CD4-positive, alpha-beta T cell treated with Interleukin-10 for 1 hour (primary cell): ENCODE data around the gene KCTD12.
"Not testable (repeated sequence)": the region's sequence is repeated elsewhere in the genome, so short reads cannot be mapped to it uniquely, and the experiment has no call there.

ENCODE experiments used
- DNase-seq: peaks from one replicate; pipeline ENCODE4 v3.0.0-alpha.2; 2020

The KCTD12 gene

DNA sequence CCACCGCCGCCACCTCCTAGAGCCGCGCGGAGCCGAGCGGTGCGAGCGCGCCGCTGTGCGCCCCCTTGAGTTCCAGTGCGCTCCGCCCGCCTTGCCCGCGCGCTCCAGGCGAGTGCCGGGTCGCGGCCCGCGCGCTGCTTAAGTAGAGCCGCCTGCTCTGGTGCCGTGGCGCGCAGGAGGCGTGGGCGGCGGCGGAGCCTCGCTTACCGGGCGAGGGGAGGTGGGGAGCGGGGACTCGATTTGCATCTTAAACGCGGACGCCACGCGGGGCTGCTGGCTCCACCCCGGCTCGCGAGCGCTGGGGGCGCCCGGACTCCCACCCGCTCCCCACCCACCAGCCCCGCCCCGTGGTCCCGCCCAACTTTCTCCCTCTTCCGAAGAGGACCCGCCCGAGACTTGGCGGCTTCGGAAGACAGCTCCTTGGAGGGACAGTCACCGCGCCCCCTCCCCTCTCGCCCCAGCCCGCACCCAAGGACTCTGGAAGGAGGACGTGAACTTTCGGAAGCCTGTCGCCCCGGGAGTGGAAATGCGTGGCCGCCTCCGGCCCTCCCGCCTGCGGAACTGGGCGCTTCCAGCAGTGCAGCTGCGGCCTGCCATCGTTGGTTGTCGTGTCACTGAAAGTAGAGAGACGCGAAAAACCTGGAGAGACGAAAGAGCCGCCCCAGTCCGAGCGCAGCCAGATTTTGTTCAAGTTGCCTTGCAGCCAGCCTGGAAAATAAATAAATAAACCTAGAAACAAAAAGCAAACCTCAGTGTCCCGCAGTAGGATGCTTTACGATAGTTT, at the start of gene KCTD12:
TSS of gene KCTD12 (minus strand) at position 114 of the 784 bp plus-strand sequence. CDS start 257 bp downstream, outside the sequence.
- peak; percentile 77 for DNase-seq

DNA sequence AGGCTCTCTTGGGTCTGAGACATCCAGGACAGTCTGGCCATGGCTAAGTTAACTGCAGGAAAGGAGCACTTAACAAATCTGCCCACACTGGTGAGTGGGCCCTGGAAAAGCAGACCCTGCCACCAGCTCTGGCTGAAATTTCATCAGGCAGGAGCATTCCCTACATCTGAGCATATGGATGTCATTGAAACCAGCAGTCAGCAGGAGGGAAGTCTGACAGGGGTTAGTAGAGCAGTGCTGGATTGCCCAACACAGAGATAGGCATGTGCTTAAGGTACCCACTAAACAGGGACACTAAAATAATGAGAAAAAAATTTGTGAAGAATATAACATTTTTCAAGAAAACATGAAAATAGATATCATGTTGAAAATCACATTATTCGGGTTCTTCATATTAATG, 48.5 kb upstream of the KCTD12 start:
- DNase-seq, result no peak

DNA sequence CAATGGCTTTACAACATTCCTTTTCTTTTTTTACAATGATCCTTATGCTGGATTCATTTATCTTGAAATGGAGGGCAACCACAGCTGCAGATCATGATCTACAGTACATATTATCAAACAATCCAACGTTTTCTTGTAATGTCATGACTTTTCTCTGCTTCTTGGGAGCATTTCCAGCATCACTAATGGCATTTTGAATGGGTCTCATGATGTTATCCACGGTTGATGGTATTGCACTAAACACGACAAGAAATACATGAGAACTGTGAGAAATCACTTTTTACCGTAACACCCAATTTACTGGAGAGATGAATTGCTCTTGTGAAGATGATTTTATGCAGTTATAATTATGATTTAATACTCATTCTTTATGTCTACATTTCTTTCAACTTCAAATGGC, 45.9 kb upstream of the KCTD12 start:
- DNase-seq, result no peak

DNA sequence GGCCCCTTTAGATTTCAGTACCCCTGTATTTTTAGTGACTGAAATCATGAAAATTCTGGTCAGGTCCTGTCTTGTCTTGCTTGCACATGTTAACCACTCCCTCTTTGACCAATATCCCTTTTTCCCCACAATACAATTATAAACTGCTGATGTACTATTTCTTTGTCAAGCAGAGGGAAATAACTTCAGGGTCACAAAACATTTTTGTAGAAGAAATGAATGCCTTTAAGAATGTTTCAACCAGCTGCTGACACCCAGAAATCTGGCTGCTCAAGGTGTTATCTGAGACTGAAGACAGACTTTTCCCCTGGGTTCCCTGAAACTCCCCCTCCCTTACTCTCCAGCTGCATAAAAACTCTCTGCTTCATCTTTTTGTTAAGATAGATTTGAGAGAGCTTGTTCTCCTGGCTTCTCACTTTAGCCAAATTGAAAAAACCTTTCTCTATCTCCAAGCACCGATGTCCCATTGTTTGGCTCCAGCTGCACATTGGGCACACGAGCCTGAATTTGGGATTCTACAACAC, 43.7 kb upstream of the KCTD12 start:
- no peak for DNase-seq

DNA sequence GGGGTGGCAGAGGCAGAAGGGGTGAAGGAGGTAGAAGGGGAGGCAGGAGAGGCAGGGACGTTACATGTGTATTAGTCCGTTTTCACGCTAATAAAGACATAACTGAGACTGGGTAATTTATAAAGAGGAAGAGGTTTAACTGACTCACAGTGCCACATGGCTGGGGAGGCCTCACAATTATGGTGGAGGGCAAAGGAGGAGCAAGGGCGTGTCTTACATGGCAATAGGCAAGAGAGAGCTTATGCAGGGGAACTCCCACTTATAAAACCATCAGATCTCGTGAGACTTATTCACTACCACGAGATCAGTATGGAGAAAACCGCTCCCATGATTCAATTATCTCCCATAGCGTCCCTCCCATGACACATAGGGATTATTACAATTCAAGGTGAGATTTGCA, 43.1 kb upstream of the KCTD12 start:
- DNase-seq, result no peak

DNA sequence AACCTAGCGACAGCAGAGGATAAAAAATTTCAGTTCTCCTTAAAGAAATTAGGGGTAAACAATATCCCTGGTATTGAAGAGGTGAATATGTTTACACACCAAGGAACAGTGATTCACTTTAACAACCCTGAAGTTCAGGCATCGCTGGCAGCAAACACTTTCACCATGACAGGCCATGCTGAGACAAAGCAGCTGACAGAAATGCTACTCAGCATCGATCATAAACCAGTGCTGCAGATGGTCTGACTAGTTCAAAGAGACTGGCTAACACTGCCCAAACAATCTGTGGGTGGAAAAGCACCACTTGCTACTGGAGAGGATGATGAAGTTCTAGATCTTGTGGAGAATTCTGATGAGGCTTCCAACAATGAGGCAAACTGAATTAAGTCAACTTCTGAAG, 42.3 kb upstream of the KCTD12 start:
- no peak for DNase-seq

DNA sequence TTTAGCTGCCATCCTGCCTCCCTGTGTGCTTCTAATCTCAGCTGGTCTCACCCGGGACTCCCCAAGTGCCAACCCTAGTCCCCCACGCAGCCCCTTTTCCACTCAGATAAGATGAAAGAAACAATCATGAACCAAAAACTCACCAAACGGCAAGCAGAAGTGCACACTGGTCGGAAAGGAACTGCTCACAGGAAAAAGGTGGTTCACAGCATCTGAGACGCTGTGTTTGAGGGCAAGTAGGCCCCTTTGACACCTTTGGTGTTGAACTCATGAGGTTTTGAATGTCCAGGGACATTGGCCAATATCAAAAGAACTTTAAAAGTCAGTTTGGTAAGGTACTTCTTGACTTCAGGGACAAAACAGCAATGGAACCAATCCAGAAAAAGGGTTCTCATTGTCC, 41.8 kb upstream of the KCTD12 start:
- no peak for DNase-seq

DNA sequence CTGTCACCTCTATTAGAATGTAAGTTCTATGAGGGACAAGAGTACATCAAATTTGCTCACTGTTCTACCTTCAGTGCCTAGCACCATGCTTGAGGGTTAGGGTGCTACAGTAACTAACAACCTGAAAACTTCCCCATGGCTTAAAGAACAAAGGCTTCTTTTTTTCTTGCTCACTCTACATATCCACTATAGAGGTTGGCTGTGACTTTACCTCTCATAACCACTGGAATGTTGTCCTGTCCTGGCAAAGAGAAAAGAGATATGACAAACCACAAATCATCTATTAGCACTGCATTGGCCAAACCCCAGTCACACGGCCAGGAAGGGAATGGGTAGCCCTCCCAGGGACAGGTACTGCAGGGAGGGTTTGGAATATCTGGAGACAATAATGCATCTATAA, 38.9 kb upstream of the KCTD12 start:
- no peak for DNase-seq

DNA sequence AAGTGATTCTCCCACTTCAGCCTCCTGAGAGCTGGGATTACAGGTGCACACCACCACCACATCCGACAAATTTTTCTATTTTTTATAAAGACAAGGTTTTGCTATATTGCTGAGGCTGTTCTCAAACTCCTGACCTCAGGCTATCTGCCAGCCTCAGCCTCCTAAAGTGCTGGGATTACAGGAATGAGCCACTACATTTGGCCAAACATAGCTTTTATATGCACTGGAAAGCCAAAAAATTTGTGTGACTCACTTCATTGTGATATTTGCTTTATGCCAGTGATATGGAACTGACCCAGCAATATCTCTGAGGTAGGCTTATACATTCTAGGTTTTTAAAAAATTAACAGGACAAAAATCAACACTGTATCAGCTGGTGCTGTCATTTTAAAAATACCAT, 35.3 kb upstream of the KCTD12 start:
- DNase-seq, result no peak

DNA sequence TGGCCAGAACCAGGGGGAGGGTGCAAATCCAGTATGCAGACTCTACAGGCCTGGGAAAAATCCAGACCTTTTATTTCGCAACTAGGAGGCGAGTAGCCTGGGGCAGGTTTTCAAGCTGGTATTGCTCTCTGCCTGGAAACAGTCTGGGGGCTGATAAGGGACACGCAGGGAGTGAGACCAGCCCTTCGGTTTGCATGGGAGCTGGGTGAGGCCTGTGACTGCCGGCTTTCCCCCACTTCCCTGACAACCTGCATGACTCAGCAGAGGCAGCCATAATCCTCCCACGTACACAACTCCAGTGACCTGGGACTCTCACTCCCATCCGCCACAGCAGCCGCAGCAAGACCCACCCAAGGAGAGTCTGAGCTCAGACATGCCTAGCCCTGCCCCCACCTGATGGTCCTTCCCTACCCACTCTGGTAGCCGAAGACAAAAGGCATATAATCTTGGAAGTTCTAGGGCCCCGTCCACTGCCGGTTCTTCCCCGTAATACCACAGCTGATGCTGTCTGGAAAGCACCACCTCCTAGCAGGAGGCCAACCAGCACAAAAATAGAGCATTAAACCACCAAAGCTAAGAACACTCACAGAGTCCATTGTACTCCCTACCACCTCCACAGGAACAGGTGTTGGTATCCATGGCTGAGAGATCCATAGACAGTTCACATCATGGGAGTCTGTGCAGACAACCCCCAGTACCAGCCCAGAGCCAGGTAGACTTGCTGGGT, 31.7 kb upstream of the KCTD12 start:
- DNase-seq, result not testable (repeated sequence)

DNA sequence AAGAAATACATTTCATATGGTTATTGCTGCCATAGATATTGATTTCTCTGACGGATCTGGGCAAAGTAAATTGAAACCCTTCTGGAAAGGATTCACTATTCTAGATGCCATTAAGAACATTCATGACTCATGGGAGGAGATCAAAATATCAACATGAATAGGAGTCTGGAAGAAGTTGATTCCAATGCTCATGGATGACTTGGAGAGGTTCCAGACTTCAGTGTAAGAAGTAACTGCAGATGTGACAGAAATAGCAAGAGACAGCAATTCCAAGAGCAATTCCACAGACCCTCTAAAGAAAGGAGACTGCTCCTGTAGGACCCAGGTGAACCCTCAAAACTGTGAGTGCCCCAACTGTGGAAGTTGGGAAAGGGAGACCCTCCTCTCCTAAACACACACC, 30.9 kb upstream of the KCTD12 start:
- no peak for DNase-seq

DNA sequence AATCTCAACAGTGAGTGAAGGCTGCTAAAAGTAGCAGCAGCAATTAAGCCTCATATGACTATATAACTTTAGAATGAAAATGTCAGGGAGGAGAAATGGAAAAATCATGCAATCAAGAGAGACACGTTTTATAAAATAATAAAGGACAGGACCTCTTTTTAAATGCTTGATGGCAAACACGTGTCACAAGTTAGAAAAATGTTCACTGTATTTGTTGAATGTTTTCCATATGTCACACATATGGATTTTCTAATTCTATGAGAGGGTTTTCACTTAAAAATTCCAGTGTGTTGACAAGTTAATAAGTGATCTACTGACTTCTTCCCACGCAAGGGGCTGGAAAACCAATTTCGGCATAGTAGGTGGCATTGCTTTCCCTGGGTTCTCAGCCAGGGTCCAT, 27.7 kb upstream of the KCTD12 start:
- no peak for DNase-seq

DNA sequence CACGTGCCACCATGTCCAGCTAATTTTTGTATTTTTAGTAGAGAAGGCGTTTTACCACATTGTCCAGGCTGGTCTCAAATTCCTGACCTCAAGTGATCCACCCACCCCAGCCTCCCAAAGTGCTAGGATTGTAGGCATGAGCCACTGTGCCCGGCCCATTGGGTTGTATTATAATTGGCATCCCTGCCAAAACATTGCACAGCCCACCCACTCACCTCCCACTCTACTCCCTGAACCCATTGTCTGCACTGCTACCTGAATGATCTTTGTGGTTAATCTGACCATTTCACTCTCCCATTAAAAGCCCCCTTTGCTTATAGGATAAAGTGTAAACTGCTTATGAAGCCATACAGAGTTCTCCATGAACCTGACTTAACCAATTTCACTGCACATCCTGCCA, 26.3 kb upstream of the KCTD12 start:
- DNase-seq, result no peak

DNA sequence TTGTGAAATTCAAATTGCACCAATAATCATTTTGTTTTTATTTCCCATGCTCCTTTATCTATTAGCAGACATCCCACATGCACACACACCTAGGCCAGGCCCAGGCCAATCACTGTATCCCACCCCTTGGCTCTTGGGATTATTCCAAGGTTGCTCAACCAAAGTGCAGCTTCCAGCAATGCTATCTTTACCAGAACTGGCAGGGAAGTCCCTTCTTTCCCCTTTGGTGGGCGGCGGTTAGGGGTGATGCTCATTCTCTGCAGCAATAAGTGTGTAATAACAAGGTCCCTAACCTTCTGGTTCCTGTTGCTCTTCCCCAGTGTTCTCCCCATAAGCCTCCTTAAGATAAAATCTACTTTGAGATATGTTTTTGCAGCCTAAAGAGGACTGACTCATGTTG, 18.3 kb upstream of the KCTD12 start:
- no peak for DNase-seq

DNA sequence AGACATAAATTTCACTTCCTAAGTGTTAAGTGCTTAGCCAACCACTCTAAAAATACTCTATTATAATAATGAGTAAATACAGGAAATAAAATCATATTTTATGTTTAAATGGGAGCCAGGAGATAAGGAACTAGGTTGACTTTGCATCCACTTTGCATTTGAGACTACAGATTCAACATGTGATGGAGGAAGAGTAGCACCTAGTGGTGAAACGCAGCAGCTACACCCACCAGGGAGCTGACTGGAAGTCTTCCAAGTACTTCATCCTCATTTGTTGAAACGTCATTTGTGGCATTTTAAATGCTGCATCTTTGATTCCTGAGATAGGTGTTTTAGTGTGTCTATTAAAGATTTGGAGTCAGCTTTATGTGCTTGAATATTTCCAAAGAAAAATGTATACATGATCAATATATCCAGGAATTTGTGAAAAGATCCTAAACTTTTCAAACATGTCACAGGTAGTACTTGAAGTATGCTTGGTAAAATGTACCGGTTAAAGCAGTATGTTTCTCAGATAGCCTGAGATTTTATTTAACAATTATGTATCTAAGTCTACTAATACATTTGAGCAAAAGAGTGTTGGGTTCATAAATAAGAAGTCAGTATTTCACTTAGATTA, 17.4 kb upstream of the KCTD12 start:
- peak; percentile 78 for DNase-seq

DNA sequence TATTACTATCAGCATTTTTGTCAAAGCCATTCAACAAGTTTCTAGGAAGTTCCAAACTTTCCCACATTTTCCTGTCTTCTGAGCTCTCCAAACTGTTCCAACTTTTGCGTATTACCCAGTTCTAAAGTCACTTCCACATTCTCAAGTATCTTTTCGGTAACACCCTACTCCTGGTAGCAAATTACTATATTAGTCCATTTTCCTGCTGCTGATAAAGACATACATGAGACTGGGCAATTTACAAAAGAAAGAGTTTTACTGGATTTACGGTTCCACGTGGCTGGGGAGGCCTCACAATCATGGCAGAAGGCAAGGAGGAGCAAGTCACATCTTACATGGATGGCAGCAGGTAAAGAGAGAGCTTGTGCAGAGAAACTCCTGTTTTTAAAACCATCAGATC, 12.9 kb upstream of the KCTD12 start:
- not testable (repeated sequence) for DNase-seq

DNA sequence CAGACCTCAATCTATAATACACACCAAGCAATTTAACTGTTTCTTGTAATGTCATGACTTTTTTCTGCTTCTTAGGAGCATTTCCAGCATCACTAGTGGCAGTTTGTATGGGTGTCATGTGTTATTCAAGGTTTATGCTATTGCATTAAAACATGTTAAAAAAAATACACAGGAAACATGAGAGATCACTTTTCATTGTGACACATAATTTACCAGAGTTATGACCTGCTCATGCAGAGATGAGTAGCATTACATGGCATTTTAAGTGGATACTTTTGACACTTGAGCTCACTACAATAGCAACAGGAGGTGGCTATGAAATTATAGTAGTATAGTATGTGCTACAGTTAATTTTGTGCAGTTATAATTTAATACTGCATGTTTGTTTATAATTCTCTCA, 11.0 kb upstream of the KCTD12 start:
- not testable (repeated sequence) for DNase-seq

DNA sequence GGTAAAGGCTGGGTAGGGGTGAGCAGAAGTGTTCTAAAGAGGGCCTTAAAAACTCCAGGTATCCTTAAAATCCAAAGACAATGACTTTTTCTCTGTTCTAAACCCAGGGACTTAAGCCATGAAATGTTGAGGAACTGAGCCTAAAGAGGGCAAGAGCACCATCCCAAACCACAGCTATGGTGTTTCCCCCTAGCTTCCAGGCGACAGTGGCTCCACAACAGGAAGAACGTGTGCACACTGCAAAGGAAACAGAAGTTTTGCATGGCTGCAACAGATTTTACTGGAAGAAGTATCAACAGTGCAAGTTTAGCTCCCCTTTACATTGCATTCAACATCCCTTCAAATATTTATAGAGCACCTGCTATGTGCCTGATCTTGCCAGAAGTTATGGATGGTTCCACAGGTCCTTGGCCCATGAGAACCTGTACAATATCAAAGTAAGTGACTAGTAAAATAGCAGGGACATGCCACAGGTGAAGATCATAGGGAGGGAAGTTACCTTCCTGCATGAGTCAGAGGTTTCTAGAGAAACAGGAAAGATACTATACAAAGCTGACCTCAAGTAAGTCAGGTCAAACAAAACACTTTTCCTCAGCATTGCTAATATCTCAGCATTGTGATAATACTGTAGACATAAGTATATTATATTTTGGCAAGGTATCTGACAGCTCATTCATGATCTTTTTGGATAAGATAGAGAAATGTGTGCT, 8.4 kb upstream of the KCTD12 start:
- DNase-seq, result no peak

DNA sequence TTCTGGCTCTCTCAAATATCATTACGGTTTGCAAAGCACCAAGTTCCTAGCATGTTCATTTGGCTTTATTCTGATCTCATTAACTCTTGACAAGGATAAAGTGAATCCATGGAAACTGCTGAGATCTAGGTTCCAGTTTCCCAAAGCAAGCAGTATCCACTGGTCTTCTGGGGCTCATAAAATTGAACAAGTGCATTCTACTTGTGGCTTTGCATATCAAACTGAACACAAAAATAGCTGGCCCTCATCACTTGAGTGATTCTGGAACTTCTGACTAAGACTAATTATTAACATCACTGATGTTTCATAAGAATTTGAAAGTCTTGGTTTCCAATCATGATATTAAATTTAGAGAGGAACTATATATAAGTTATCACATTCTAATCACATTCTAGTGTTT, 6.3 kb upstream of the KCTD12 start:
- no peak for DNase-seq

DNA sequence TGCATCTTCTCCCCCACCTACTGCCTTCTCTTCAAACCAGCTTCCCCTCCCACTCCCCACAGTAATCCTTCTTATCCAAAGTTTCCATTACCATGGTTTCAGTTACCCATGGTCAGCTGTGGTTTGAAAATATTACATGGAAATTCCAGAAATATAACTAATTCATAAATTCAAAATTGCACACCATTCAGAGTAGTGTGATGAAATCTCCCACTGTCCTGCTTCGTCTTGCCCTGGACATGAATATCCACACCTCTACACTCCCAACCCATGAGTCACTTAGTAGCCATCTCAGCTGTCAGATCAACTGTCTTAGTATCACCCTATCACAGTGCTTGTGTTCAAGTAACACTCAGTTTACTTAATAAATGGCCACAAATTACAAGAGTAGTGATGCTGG, 3.8 kb upstream of the KCTD12 start:
- no peak for DNase-seq

DNA sequence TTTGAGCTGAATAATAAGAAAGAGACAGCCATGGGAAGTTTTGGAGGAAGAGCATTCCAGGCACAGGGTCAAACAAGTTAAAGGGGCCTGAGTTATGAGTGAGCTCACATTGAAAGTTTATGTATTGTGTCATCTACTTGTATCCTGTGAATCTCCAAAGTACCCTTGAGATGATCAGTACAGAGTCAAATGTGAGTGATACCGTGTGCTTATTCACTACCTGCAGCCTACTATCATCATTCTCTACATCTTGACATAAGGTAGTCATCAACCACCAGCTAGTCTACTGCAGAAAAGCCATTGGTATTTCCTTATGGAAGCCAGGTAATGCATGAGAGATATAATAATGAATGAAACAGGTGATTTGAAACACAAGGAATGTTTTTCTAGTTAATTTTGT, 3.0 kb upstream of the KCTD12 start:
- DNase-seq, result no peak

DNA sequence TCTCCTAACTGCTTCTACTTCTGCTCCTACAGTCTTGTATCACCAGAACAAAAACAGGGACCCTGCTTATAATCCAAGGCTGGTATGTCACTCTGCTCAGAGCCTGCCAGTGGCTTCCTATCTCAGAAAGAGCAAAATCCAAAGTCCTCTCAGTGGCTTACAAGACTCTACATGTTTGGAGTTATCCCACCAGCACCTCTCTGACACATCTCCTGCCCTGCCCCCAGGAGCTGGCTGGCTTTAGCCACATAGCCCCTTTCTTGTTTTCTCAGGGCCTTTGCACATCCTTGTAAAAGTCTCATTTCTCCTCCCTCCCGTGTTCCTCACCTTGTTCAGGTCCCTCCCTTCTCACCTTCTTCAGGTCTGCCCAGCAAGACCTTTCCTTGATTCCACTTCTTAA, 2.2 kb upstream of the KCTD12 start:
- no peak for DNase-seq

DNA sequence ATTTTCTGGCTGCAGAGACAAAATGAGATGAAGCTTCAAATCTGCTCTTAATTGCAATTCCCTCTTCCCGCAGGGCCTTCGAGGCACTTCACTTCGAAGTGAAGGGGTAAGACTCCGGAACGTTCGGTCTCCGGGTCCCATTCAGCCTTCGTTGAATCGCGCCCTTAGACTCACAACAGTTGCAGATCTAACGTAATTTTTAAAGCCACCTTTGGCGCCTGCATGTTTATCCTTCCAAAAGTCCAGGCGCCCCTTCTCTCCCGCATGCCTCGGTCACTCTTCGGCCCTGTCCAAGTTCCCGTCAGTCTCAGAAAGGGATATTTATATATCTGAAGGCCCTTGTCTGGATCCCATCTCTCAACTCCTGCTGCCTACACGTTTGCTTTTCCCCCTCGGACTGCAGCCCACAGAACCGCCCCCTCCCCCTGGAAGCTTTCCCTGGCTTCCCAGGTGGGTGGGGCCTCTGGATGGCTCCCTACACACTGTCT, 915 bp upstream of the KCTD12 start:
- DNase-seq, result no peak
